Measurements from ENCODE around the gene COL4A1.

GRCh38 chr13:110245416-110245899, 61.5 kb downstream of the COL4A1 start:
- TF ChIP-seq CTCF (optimal IDR thresholded peaks at IDR 0.05 in 1 of 3, IDR thresholded peaks at IDR 0.05 in 1 of 3, conservative IDR thresholded peaks at IDR 0.05 in 1 of 3; ENCODE audit: extremely low read depth in 1 of 3, insufficient read depth in 2 of 3, low read length in 3 of 3) (no peak), EZH2 (IDR thresholded peaks at IDR 0.05; ENCODE audit: low read length) (no peak)

Measured in keratinocyte (primary cell).